ENCODE measurements around the gene STK32B. TPM values are rescaled to one million over a fixed set of nuclear protein-coding genes. Genes with fewer than 3 reads are reported as not detected.

STK32B gene
- total and polyA plus RNA-seq, 2 experiments from 2014 or later: 0.71 to 2.3 TPM

DNA sequence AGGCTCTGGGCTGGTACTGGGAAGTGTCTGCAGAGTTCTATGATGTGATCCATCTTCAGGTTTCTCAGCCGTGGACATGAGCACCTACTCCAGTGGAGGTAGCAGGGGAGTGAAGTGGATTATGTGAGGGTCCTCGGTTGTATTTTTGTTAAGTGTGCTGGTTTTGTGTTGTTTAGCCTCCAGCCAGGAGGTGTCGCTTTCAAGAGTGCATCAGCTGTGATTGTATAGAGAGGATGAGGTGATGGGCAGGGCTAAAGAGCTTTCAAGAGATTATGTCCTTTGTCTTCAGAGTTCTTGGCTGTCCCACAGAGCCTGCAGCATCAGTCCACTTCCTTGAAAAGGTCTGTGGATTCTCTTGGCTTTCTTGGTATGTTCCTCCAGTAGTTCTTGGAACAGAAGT lies 256.6 kb downstream of the STK32B start:
- Histone ChIP-seq H3K9me2 (ENCODE audit: insufficient read depth) (0 out of 2 replicates have a peak, but pooled peaks cover 2% of the 10 kb centered on the region), H3K4me2 (no peak overlapping the region), H3K4me3 (no peak overlapping the region), H4K20me1 (replicated peaks; ENCODE audit: insufficient read depth) (no peaks in the 10 kb centered on the region), H3K27ac (ENCODE audit: low read depth) (no peak overlapping the region), H3F3A (replicated peaks; ENCODE audit: low read depth) (no peaks in the 10 kb centered on the region), H3K27me3 (ENCODE audit: insufficient read depth) (no peaks in the 10 kb centered on the region), H3K79me2 (replicated peaks; ENCODE audit: insufficient read depth) (no peaks in the 10 kb centered on the region), H3K36me3 (ENCODE audit: insufficient read depth) (no peaks in the 10 kb centered on the region), H3K4me1 (ENCODE audit: insufficient read depth) (no peaks in the 10 kb centered on the region), H2AFZ (no peak overlapping the region)
- Mint-ChIP-seq H3K27ac (no peak overlapping the region), H3K27me3 (ENCODE audit: insufficient read depth, low read depth, poor library complexity) (peaks cover 3% of the 10 kb centered on the region), H3K9me3 (peaks cover 12% of the 10 kb centered on the region; the same call in 2 of the 3 replicates), H3K4me3 (no peak overlapping the region), H3K4me1 (no peaks in the 10 kb centered on the region), H3K36me3 (ENCODE audit: low read depth) (no peaks in the 10 kb centered on the region)
- ATAC-seq (no peak), DNase-seq (ENCODE audit: low spot score) (peak; percentile 3)
- TF ChIP-seq CREB1 (CRISPR knock-in tag; IDR thresholded peaks at IDR 0.05; ENCODE audit: low read depth) (no peak), CTCF (conservative IDR thresholded peaks at IDR 0.05; ENCODE audit: low read depth in 2 of 2) (0 out of 4 replicates have a peak, but pooled peaks have one; percentile 9 to 11)

GRCh38 chr4:5322321-5322720 lies 271.0 kb downstream of the STK32B start:
- no peaks in the 10 kb centered on the region for H3K79me2 ChIP-seq (replicated peaks; ENCODE audit: insufficient read depth)
- no peaks in the 10 kb centered on the region for H4K20me1 ChIP-seq (replicated peaks; ENCODE audit: insufficient read depth)
- H3K36me3 Mint-ChIP-seq (ENCODE audit: low read depth): no peaks in the 10 kb centered on the region; the same call in 1 of the 3 replicates
- TF ChIP-seq CTCF (conservative IDR thresholded peaks at IDR 0.05; ENCODE audit: low read depth in 2 of 2): no peak
- no peak for TF ChIP-seq STAT1 (IDR thresholded peaks at IDR 0.05; ENCODE audit: unreplicated experiment)
- no peak for TF ChIP-seq REST (IDR thresholded peaks at IDR 0.05; ENCODE audit: unreplicated experiment)
- TF ChIP-seq ETS1 (IDR thresholded peaks at IDR 0.05): no peak
- TF ChIP-seq ZNF331 (CRISPR knock-in tag; IDR thresholded peaks at IDR 0.05; ENCODE audit: low read depth): no peak
- TF ChIP-seq JUNB (IDR thresholded peaks at IDR 0.05; ENCODE audit: unreplicated experiment): no peak

More at GRCh38 chr4:5322321-5322720, 271.0 kb downstream of the STK32B start:
- DNase-seq (ENCODE audit: low spot score) (no peak), ATAC-seq (no peak)
- H3K9me3 Mint-ChIP-seq: peaks cover 26% of the 10 kb centered on the region
- H3K27ac Mint-ChIP-seq: no peak overlapping the region
- H3K27me3 Mint-ChIP-seq (ENCODE audit: insufficient read depth, low read depth, poor library complexity): peaks cover 3% of the 10 kb centered on the region
- Histone ChIP-seq H3K4me1 (ENCODE audit: insufficient read depth) (no peaks in the 10 kb centered on the region), H2AFZ (no peak overlapping the region), H3K27ac (ENCODE audit: low read depth) (no peak overlapping the region), H3F3A (replicated peaks; ENCODE audit: low read depth) (no peaks in the 10 kb centered on the region), H3K36me3 (ENCODE audit: insufficient read depth) (no peaks in the 10 kb centered on the region), H3K27me3 (ENCODE audit: insufficient read depth) (no peaks in the 10 kb centered on the region), H3K9me2 (ENCODE audit: insufficient read depth) (no peaks in the 10 kb centered on the region), H3K4me3 (no peak overlapping the region), H3K4me2 (no peak overlapping the region)
- H3K4me1 Mint-ChIP-seq: no peaks in the 10 kb centered on the region
- H3K4me3 Mint-ChIP-seq: no peak overlapping the region
